Raji (cell line): ENCODE data around the gene ESYT3.

ENCODE experiments used
- POLR2A ChIP-seq: IDR thresholded peaks from 2 replicates; pipeline ENCODE4 v1.6.1; 2011; ENCODE audit warnings: low read depth, low read length, control low read depth; ENCODE audit not compliant: insufficient read depth

The ESYT3 gene

GRCh38 chr3:138479438-138479863 lies 45.0 kb downstream of the ESYT3 start:
- no peak for TF ChIP-seq POLR2A

DNA sequence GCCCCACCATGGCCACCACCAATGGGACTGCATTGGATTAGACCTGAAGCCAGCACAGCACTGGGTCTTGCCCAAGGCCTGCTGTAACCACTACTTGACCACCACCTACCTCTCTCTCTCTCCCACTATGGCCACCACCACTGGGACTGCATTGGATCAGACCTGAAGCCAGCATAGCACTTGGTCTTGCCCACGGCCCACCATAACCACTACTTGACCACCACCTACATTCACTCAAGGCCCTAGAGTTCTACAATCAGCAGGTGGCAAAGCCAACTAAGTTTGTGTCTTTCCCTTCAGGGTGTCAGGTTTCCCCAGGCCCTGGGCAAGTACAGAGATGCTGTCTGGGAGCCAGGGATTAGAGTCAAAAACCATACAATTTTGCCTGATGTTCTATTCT lies 57.6 kb downstream of the ESYT3 start:
- no peak for TF ChIP-seq POLR2A

DNA sequence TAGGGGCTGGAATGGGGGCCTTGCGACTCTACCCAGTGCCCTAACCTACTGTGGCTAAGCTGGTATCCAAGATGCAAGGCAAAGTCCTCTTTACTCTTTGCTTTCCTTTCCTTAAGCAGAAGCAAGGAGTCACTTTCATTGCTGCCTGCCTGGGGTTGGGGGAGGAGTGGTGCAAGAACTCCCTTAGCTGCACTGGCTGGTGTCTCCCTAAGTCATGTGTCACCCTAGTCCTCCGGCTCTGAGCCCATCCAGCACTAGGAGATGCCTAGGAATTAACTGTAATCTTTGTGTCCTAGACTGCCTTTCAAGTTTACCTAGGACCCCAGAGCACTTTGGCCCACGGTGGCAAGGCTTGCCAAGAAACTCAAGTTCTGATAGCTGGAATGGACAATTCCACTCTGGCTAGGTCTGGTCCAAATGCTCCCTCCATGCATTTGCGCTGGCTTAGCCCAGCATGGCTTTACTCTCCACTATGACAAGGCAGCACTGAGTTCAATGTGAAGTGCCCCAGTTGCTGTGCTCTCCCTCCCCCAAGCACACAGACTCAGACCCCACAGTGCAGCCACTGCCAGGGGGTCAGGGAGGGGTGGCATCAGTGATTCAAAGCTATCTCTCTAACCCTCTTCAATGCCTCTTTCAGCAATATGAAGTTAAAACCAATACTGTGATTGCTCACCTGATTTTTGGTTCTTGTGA lies 58.7 kb downstream of the ESYT3 start:
- no peak for TF ChIP-seq POLR2A

DNA sequence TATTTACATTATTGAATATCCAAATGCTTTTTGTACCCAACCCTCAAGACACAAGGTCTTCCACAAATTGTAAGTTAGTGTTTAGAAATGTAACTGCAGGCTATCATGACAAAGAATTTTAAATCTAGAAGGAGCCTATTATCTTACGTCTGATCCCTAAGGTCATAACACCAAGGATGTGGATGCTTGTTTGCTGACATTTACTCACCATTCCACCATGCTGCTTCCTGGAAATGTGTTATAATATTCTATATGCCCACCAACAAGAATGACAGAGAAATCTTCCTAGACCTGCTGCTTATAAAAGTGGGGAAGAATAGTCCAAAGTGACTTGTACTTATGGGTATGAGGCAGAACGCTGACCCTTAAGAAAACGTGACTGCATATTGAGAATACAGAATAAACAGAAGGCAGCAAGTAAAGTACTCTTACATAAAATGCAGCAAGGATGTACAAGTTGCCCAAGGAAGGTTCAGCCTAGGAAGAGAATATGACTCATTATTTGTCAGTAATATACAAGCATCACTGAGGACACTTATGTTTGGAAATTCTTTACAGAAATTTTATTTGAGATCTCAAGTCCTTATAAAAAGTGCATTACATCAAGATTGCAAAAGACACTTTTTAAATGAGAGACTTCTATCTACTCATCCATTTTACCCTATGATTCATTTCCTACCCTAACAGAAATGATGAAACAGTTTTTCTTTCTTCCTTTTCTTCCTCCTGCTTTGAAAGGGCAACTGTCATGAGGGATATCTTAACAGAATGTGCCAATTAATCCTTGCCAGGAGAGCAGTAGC lies 59.6 kb downstream of the ESYT3 start:
- no peak for TF ChIP-seq POLR2A

DNA sequence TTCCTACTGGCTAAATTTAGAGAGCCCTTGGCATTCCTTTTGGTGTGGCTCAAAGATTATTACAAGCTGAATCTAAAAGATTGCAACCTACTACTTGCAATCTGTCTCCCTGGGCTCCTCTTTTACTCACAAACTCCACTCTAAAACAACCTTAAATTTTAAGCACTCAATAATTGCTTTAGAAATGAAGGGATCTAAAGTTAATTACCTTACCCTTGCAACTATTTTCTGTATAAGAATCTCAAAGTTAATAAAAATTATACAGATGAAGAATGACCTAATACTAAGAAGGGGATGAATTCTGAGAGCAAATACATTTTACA lies 60.2 kb downstream of the ESYT3 start:
- TF ChIP-seq POLR2A, result no peak

- no peak for TF ChIP-seq POLR2A
These were observed 62.0 kb downstream of the ESYT3 start for GRCh38 chr3:138496436-138496835.

GRCh38 chr3:138497021-138497420 lies 62.6 kb downstream of the ESYT3 start:
- TF ChIP-seq POLR2A, result no peak

DNA sequence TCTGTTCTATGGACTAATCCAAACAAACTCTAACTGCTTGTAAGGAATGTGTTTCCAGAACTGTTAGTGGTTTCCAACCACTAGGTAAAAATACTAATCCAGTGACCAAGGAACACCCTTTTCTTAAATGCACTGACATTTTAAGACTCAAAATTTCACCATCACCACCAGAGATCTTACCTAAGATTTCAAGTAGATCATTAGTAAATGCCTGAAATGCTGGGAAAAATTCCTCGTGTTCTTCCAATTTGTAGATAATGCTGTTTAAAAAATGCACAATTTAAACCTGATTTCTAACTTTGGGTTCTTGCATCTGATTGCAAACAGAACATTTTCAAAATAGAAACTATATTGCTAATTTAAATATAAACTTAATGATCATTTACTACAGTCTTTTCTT lies 63.4 kb downstream of the ESYT3 start:
- TF ChIP-seq POLR2A, result no peak

GRCh38 chr3:138498991-138499390 lies 64.6 kb downstream of the ESYT3 start:
- TF ChIP-seq POLR2A, result no peak

DNA sequence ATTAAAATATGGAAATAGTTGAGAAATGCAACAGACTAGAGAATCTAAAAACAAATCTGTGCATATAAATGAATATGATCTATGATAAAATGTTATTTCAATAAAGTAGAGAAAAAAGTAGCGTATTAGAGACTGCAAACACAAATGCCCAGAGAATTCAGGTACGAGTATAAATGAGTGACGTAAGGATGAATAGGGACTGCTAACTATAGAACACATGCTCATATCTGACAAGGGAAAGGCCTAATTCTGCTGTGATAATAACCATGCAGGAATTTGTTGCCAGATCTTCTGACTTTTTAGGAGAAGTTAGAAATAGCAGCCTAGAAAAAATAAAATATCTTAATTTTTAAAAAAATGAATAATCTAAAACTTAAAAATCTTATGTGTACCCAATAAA lies 73.1 kb downstream of the ESYT3 start:
- no peak for TF ChIP-seq POLR2A

DNA sequence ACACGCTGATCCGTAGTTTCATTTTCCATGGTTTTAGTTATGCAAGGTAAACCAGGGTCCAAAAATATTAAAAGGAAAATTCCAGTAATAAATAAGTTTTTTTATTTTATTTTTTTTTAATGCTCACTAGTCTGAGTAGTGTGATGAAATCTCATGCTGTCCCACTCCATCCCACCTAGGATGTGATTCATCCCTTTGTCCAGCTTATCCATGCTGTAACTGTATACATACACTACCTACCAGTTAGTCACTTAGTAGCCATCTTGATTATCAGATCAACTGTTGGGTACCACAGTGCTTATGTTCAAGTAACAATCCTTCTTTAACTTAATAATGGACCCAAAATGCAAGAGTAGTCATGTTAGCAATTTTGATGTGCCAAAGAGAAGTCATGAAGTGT lies 75.2 kb downstream of the ESYT3 start:
- TF ChIP-seq POLR2A, result no peak

DNA sequence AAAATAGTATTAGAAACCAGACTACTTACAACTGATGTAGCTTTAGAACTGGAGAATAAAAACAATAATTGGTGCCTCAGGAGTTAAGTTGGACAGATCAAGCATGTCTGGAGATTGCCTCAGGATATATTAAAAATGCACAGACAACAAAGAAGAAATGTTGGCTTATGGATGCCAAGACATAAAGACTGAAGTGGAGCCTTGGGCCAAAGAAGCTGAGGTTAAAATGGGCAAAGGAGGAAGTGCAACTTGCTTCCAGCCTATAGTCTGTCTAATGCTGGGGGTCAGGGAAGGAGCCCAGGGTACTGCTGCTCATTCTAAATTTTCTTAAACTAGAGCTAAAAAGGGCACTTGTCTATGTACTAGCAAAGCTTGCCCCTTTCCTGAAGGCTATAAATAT lies 77.5 kb downstream of the ESYT3 start:
- no peak for TF ChIP-seq POLR2A

GRCh38 chr3:138513090-138513843 lies 78.9 kb downstream of the ESYT3 start:
- TF ChIP-seq POLR2A, result no peak
